MG63 (cell line): Measurements from ENCODE around the gene RFT1. TPM values are rescaled to one million over a fixed set of nuclear protein-coding genes. Genes with fewer than 3 reads are reported as not detected.
"Not testable (repeated sequence)": the region's sequence is repeated elsewhere in the genome, so short reads cannot be mapped to it uniquely, and the experiment has no call there.

Source experiments
- DNase-seq: peaks from one replicate; pipeline ENCODE4 v3.0.0-alpha.2; 2020
- H3K27me3 ChIP-seq: fragments of 250-450 bp; sonication (Bioruptor Pico); 2 replicates; pipeline ENCODE4 v1.5.1; 2020; ENCODE audit warnings: mild to moderate bottlenecking, moderate library complexity
- H3K36me3 ChIP-seq: fragments of 250-450 bp; sonication (Bioruptor Pico); 2 replicates; pipeline ENCODE4 v1.5.1; 2020; ENCODE audit warnings: mild to moderate bottlenecking, moderate library complexity
- H3K4me3 ChIP-seq: fragments of 250-450 bp; sonication (Bioruptor Pico); 2 replicates; pipeline ENCODE4 v1.5.1; 2020; ENCODE audit warnings: mild to moderate bottlenecking, moderate library complexity
- H3K9me3 ChIP-seq: fragments of 250-450 bp; sonication (Bioruptor Pico); 2 replicates; pipeline ENCODE4 v1.5.1; 2020; ENCODE audit warnings: mild to moderate bottlenecking, moderate library complexity
- total RNA-seq: library from RNA; depleted of rRNA; stranded (reverse); fragments of >200 nt; shearing (Covaris generic); gene quantifications from 2 replicates; pipeline ENCODE4 v1.2.3, GENCODE V29; 2014; ENCODE audit warnings: low replicate concordance

The RFT1 gene
- total RNA-seq, 1 experiment from 2014 or later = 17.4 TPM

GRCh38 chr3:53072653-53073552 lies 57.3 kb downstream of the RFT1 start:
- peak overlapping the region; percentile 39 for H3K4me3 ChIP-seq
- no peaks in the 10 kb centered on the region for H3K9me3 ChIP-seq
- peak; percentile 75 for DNase-seq
- H3K36me3 ChIP-seq = no peaks in the 10 kb centered on the region
- no peaks in the 10 kb centered on the region for H3K27me3 ChIP-seq

GRCh38 chr3:53071882-53072431 lies 58.3 kb downstream of the RFT1 start:
- Histone ChIP-seq H3K9me3 (no peaks in the 10 kb centered on the region), H3K36me3 (no peaks in the 10 kb centered on the region), H3K27me3 (no peaks in the 10 kb centered on the region), H3K4me3 (no peak overlapping the region)
- no peak for DNase-seq

GRCh38 chr3:53069422-53070068 lies 60.7 kb downstream of the RFT1 start:
- Histone ChIP-seq H3K27me3 (no peaks in the 10 kb centered on the region), H3K36me3 (no peaks in the 10 kb centered on the region), H3K4me3 (no peak overlapping the region), H3K9me3 (no peaks in the 10 kb centered on the region)
- no peak for DNase-seq

GRCh38 chr3:53068176-53068575 lies 62.1 kb downstream of the RFT1 start:
- Histone ChIP-seq H3K27me3 (no peaks in the 10 kb centered on the region), H3K4me3 (no peak overlapping the region), H3K36me3 (no peaks in the 10 kb centered on the region), H3K9me3 (no peaks in the 10 kb centered on the region)
- no peak for DNase-seq

GRCh38 chr3:53067567-53067966 lies 62.7 kb downstream of the RFT1 start:
- H3K9me3 ChIP-seq = no peaks in the 10 kb centered on the region
- no peaks in the 10 kb centered on the region for H3K36me3 ChIP-seq
- no peak for DNase-seq
- no peak overlapping the region for H3K4me3 ChIP-seq
- H3K27me3 ChIP-seq = no peaks in the 10 kb centered on the region

- DNase-seq = no peak
- Histone ChIP-seq H3K9me3 (no peaks in the 10 kb centered on the region), H3K36me3 (no peaks in the 10 kb centered on the region), H3K4me3 (no peak overlapping the region), H3K27me3 (no peaks in the 10 kb centered on the region)
Observed at GRCh38 chr3:53065841-53066480, 64.3 kb downstream of the RFT1 start.

GRCh38 chr3:53062905-53063304 lies 67.3 kb downstream of the RFT1 start:
- H3K9me3 ChIP-seq = no peaks in the 10 kb centered on the region
- H3K4me3 ChIP-seq = no peak overlapping the region
- no peak for DNase-seq
- no peaks in the 10 kb centered on the region for H3K27me3 ChIP-seq
- no peaks in the 10 kb centered on the region for H3K36me3 ChIP-seq

- Histone ChIP-seq H3K36me3 (no peaks in the 10 kb centered on the region), H3K9me3 (no peaks in the 10 kb centered on the region), H3K27me3 (no peaks in the 10 kb centered on the region), H3K4me3 (no peak overlapping the region)
- DNase-seq = no peak
Observed at GRCh38 chr3:53056442-53056841, 73.8 kb downstream of the RFT1 start.

GRCh38 chr3:53054233-53054632 lies 76.0 kb downstream of the RFT1 start:
- H3K4me3 ChIP-seq, H3K27me3 ChIP-seq, H3K9me3 ChIP-seq, DNase-seq, H3K36me3 ChIP-seq: not testable (repeated sequence)

GRCh38 chr3:53051929-53052328 lies 78.3 kb downstream of the RFT1 start:
- Histone ChIP-seq H3K9me3 (no peaks in the 10 kb centered on the region), H3K36me3 (no peaks in the 10 kb centered on the region), H3K27me3 (no peaks in the 10 kb centered on the region), H3K4me3 (no peak overlapping the region)
- DNase-seq = no peak

- Histone ChIP-seq H3K27me3 (no peaks in the 10 kb centered on the region), H3K9me3 (no peaks in the 10 kb centered on the region), H3K4me3 (no peak overlapping the region), H3K36me3 (no peaks in the 10 kb centered on the region)
- DNase-seq = no peak
Observed at GRCh38 chr3:53049987-53050386, 80.2 kb downstream of the RFT1 start.

GRCh38 chr3:53046171-53047170 lies 83.8 kb downstream of the RFT1 start:
- Histone ChIP-seq H3K27me3 (no peaks in the 10 kb centered on the region), H3K4me3 (peak overlapping the region; percentile 46), H3K9me3 (no peaks in the 10 kb centered on the region), H3K36me3 (no peaks in the 10 kb centered on the region)
- peak; percentile 40 for DNase-seq

GRCh38 chr3:53045518-53046170 lies 84.6 kb downstream of the RFT1 start, which contains the start of gene SFMBT1:
Gene SFMBT1 (minus strand): TSS chr3:53046073. CDS start chr3:52969128, 76,945 bp downstream.
- Histone ChIP-seq H3K9me3 (no peaks in the 10 kb centered on the region), H3K36me3 (no peaks in the 10 kb centered on the region), H3K27me3 (no peaks in the 10 kb centered on the region), H3K4me3 (peak within 1 kb of the TSS; percentile 57)
- DNase-seq = peak; percentile 56

GRCh38 chr3:53044711-53045517 lies 85.3 kb downstream of the RFT1 start:
- no peaks in the 10 kb centered on the region for H3K36me3 ChIP-seq
- no peaks in the 10 kb centered on the region for H3K9me3 ChIP-seq
- H3K4me3 ChIP-seq = peak overlapping the region; percentile 51
- no peaks in the 10 kb centered on the region for H3K27me3 ChIP-seq
- DNase-seq = peak; percentile 48

- no peaks in the 10 kb centered on the region for H3K9me3 ChIP-seq
- peak overlapping the region; percentile 51 for H3K4me3 ChIP-seq
Observed at GRCh38 chr3:53044371-53044710, 85.9 kb downstream of the RFT1 start.

More at GRCh38 chr3:53044371-53044710, 85.9 kb downstream of the RFT1 start:
- DNase-seq = no peak
- no peaks in the 10 kb centered on the region for H3K27me3 ChIP-seq
- H3K36me3 ChIP-seq = no peaks in the 10 kb centered on the region
